AML-193 (cell line): ENCODE measurements around the gene FXYD6.

Source experiments
- DNase-seq, 2 experiments: peaks; one replicate each; lab custom pipeline; 2025; lab: John Stamatoyannopoulos, UW

FXYD6 gene

GRCh38 chr11:117885777-117886176, 9.3 kb upstream of the FXYD6 start:
- DNase-seq: no peak

GRCh38 chr11:117884994-117885393, 8.5 kb upstream of the FXYD6 start:
- no peak for DNase-seq

- DNase-seq: no peak
Observed at GRCh38 chr11:117883063-117883462, 6.6 kb upstream of the FXYD6 start.

- DNase-seq: no peak
Observed at GRCh38 chr11:117882311-117882905, 6.0 kb upstream of the FXYD6 start.

GRCh38 chr11:117881217-117881616, 4.8 kb upstream of the FXYD6 start:
- peak in 1 of 2 experiments; percentile 4 for DNase-seq

GRCh38 chr11:117879516-117880480, 3.3 kb upstream of the FXYD6 start:
- DNase-seq: no peak

- DNase-seq: no peak
Observed at GRCh38 chr11:117878939-117879475, 2.5 kb upstream of the FXYD6 start.

GRCh38 chr11:117878314-117878938, 2.0 kb upstream of the FXYD6 start:
- no peak for DNase-seq

- no peak for DNase-seq
Observed at GRCh38 chr11:117877120-117877784, 794 bp upstream of the FXYD6 start.

- no peak for DNase-seq
Observed at GRCh38 chr11:117876059-117876340, 458 bp downstream of the FXYD6 start.

GRCh38 chr11:117875382-117876058, 938 bp downstream of the FXYD6 start:
- no peak for DNase-seq

- DNase-seq: no peak
Observed at GRCh38 chr11:117874910-117875381, 1.5 kb downstream of the FXYD6 start.

- DNase-seq: no peak
Observed at GRCh38 chr11:117874253-117874909, 2.1 kb downstream of the FXYD6 start.

- DNase-seq: no peak
Observed at GRCh38 chr11:117873828-117874125, 2.7 kb downstream of the FXYD6 start.

GRCh38 chr11:117872975-117873827, 3.3 kb downstream of the FXYD6 start:
- no peak for DNase-seq

- no peak for DNase-seq
Observed at GRCh38 chr11:117872420-117872961, 4.0 kb downstream of the FXYD6 start.

GRCh38 chr11:117871784-117872183, 4.7 kb downstream of the FXYD6 start:
- no peak for DNase-seq

GRCh38 chr11:117871160-117871559, 5.3 kb downstream of the FXYD6 start:
- no peak for DNase-seq

GRCh38 chr11:117870103-117870952, 6.1 kb downstream of the FXYD6 start:
- no peak for DNase-seq
